HG03575 (cell line): Measurements from ENCODE around the gene SORL1.
A peak's percentile ranks its signal among the peaks of the same experiment; 100 is the strongest.

Experiments
- ATAC-seq: cut with Tn5 transposase; IDR thresholded peaks from one replicate; pipeline ENCODE4 v1.9.1; 2021; ENCODE audit not compliant: unreplicated experiment, insufficient number of reproducible peaks, low FRiP score; ENCODE audit errors: extremely low read depth

Gene SORL1

DNA sequence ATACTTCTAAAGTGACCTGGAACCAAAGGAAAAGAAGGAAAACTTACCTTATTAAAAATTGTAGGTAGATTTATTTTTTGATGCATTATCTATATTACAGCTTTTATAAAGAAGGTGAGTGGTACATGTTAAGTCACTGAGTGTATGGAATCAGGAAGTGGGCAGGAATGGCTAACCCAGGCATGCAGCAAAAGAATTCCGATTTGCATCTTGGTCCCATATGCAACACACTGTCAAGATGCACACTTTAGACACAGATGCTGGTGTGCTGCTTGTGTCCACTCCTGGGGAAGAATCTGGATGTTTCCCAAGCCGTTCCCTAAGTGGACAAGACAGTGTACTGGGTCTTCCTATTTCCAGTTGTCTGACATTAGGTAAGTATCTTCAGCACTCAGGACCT is 100.5 kb downstream of the SORL1 start:
- ATAC-seq = no peak

DNA sequence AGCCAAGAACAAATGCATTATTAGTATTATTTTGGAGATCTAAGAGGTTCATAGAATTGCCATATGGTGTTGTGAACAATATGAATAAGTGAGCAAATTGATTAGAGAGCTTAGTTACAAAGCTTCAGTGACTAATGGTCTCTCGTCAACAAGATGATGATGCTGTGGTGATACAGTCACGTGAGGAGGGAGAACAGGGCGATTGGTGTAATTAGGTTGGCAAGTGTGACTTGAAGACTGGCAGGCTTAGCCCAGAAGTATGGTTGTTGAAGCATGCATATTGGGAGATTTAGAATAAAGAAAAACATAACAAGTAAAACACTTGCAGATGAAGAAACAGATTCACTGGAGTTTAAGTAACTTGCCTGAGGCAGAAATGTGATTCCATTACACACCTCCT is 101.3 kb downstream of the SORL1 start:
- ATAC-seq = no peak

DNA sequence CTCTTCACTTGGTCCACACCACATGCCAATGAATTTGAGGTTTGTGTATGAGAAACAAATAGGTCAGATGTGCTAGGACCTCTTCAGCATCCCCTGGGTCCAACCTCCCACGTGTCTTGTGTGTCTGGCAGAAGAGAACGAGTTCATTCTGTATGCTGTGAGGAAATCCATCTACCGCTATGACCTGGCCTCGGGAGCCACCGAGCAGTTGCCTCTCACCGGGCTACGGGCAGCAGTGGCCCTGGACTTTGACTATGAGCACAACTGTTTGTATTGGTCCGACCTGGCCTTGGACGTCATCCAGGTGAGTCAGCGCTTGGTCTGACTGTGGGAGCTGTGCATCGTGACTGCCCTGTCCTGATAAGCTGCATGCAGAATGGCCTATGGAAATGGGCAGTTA is 101.7 kb downstream of the SORL1 start:
- no peak for ATAC-seq

DNA sequence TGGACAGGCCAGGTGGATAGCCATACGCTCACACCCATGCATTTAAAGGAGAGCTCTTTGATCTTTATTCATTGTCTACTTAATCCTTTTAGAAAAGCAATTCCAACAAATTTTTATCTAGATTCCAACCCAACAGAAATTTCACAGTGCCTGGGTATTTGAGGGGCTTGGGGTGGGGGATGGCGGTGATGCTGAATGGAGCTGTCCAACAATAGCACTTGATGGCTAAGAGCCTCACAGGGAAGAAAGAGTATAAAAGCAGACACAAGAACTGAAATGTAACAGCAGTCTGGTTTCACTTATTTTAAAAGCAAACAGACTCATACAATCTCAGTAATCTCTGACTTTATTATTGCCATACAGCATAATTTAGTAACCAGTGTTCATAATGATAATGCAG is 102.4 kb downstream of the SORL1 start:
- ATAC-seq = no peak

DNA sequence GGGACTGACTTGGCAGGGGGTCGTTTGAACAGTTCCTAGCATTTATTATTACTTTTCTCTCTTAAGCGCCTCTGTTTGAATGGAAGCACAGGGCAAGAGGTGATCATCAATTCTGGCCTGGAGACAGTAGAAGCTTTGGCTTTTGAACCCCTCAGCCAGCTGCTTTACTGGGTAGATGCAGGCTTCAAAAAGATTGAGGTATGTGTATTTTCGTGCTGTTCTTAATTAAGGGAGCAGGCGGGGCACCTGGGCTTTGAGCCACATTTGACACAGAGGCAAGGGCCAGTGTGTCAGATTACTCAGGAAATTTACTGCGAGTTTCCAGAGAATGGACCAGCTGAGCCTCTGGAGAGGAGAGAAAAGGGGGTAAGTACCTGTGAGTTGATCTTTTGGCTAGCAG is 103.0 kb downstream of the SORL1 start:
- ATAC-seq = no peak

DNA sequence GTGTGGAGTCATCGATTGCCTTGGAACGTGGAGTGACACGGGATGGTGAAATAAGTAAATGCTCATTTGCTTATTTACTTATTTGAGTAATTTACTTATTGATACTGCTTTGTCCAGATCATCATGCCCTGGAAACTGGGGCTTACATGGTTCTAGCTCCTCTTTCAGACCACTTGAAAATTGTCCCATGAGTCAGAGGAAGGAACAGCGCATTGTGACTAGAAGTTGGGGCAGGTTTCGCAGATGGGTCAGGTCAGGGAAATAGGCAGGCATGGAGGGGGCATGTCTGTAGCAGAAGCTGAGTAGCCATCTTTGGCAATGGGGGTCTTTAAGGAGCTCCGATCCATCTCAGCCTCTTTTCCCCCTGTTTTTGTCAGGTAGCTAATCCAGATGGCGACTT is 104.8 kb downstream of the SORL1 start:
- no peak for ATAC-seq

DNA sequence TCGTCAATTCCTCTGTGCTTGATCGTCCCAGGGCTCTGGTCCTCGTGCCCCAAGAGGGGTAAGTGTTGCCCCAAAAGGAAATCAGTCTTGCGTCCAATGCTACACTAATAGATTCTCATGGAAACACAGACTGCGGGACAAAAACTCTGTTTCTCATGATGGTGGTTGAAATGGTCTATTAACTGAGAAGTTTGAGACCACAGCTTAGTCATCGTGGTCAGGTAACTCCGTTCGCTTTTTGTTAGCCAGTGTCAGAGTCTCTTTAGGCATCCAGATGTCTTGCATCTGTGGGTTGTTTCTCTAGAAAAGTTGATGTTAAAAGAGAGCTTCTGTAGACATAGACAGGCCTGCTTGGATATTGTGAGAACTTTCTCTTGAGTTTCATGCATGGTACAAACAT is 105.2 kb downstream of the SORL1 start:
- ATAC-seq = peak; percentile 81

DNA sequence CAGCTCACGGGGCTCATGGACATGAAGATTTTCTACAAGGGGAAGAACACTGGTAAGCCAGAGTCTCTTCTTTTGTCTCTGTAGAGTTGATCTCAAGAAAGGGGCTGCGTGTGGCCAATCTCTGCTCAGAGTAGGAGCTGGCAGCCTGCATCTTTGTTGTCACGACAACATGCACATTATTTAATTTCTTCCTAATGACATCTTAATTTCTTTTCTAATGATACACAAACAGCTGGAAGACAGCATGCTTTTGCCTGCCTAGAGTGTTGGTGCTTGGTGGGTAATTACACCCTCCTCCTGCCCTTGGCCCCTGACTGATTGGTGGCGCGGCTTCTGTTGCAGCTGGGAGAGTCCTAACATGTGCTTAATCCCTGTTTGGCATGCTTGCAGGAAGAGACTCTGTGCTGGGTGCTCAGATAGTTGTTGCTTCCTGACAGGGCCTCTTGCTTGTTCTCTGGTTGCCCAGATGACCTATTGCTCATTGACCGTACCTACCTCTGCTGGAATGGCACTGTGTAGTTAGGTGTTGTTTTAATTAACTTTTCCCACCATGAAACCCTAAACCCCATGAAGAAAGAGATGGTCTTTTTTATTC is 107.6 kb downstream of the SORL1 start:
- no peak for ATAC-seq

DNA sequence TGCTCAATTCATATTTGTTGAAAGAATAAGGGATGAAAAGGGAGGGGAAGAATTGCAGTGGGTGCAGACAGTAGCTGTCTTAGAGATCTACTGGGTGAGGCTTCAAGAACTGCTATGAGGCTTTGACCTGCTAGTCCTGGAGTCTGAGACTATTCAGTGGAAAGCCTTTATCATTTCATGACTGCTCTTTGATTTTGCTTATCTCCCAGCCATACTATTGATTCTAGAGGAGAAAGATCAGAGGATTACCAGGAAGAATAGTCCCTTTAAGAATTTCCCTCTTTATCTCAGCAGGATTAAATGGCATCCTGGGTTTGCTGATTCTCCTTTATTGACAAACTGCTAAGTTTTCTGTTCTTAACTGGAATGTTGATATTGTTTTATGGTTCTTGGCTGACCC is 108.1 kb downstream of the SORL1 start:
- no peak for ATAC-seq

DNA sequence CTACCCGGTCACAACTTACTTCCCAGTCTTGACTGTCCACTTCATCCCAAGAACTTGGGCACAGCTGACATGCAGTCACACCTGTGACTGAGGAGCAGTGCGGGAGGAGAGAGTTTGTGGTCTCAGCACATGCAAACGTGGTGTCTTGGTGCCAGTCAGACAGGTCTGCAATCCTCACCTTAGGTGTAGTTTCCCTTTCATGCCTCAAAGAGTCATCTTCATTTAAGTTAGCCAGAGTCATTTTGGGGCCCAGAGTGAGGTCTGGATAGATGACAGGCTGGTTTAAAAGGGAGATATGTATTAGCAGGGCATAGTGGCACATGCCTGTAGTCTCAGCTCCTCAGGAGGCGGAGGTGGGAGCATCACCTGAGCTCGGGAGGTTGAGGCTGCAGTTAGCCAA is 109.1 kb downstream of the SORL1 start:
- no peak for ATAC-seq

DNA sequence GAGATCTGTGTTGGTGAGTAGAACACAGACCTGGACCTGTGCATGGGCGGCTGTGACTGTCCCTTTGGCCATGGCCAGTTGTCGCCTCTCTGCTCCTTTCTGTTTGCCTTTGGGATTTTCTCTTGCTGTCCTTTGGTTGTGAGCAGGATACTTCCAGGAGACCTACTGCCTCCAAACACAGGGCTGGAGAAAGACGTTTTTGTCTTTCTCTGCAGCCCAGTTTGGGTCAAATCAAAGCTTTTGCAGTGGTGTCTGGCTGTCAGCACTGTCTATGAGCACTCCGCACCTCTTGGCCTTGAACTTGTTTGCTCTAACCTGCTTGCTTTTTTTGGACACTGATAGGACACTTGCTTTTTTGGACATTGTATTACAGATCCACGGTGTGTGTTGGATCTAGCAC is 109.6 kb downstream of the SORL1 start:
- ATAC-seq = no peak

DNA sequence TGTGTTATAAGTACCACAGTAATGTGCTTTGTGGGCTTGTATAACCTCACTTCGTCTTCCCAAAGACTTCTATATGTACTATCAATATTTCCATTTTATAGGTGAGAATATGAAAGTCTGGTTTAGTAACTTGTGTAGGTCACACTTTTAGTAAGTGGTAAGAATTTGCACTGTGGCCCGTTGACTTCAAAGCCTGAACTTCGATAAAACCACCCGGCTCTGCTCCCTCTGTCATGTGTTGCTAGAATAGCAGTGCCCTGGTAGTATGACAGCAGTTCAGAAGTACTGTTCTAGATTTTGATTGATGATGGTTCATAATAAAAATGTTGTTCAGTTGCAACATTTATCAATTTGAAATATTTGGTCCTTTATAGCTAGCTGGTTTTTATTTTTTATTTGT is 110.9 kb downstream of the SORL1 start:
- no peak for ATAC-seq

DNA sequence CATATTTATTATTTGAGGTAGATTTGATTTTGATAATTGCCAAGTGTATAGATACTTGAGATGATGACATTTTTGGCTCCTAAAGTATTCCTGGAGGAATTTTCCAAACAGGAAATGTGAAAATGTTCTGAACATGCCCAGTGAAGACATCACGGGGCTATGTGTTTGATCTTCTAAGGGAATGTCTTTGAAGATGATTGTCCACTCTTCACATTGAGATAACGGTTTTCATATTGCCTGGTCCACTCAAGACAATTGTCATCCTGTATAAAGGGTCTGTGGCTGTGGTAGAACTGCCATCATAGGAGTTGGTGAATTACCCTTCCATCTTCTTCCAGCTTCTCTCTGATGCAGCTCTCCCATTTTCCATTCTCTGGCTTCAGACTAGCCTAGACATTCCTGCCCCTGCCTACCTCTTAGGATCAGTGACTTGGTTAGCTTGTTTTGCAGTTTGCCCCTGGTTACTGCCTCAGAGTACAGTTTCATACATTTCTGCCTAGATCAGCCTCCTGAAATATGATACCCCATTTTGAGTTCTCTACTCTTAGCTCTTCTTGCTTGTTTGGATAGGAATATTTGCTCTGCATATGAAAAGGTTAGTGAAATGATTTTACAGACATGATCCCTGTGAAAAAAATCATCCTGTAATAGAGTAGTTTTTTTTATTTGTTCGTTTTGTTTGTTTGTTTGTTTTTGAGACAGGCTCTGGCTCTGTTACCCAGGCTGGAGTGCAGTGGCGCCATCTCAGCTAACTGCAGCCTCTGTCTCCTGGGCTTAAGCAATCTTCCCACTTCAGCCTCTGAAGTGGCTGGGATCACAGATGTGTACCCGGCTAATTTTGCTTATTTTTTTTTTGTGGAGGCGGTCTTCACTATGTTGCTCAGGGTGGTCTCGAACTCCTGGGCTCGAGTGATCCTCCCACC is 112.0 kb downstream of the SORL1 start:
- ATAC-seq = no peak

DNA sequence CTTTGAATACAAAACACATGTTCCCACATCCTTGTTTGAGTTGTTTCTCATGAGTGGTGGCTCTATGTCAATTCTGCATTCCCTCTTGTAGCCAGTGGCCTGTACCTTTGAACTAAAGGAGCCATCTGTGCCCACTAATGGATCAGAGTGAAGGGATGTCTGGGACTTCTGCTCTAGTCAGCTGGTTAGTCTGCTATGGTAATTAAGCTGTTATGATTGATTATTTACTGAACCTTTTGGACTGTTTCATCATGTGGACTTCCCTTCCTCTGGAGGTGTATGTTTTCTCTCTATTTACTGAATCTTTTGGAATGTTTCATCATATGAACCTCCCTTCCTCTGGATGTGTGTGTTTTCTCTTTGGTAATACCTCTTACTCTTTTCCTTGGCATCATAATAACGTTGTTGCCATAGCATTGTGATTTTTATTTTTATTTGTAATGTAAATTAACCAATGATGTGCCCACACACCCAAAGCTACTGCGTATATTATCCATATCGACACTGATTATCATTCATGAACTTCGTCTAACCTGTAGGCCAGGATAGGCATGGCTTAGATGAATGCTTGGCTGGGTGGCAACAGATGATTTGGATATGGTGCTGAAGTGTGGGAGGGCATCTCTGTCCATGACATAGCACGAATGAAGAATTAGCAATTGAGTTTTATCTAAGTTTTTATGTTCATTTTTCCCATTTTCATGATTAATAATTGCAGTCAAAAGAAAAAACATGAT is 113.0 kb downstream of the SORL1 start:
- no peak for ATAC-seq

DNA sequence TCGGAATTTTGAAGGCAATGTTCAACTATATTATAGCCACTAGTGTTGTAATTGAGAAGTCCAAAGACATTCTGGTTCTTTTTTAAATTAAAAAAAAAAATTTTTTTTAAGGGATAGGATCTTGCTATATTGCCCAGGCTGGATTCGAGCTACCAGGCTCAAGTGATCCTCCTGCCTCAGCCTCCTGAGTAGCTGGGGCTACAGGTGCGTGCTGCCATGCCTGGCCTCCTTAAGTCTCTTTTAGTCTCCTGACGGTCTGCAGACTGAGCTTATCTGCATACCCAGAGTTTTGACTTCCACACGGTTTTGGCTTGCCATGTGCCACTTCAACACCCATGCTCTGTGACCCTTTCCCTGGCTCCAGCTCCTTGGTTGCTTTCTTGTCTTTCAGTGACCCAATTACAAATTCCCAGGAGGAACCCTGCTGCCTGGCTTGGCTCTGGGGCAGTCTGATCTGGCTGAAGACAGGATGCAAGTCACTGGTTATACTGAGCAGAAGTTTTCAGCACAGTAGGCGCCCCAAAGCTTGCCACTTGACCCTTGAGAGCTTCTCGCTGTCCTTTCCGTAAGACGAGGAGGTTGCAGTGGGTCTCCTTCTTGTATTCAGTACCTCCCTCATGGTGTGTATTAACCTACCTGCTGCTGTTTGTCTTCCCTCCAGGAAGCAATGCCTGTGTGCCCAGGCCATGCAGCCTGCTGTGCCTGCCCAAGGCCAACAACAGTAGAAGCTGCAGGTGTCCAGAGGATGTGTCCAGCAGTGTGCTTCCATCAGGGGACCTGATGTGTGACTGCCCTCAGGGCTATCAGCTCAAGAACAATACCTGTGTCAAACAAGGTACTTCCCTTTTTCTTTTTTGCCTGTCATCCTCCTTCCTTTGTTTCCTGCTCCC is 114.4 kb downstream of the SORL1 start:
- ATAC-seq = no peak

DNA sequence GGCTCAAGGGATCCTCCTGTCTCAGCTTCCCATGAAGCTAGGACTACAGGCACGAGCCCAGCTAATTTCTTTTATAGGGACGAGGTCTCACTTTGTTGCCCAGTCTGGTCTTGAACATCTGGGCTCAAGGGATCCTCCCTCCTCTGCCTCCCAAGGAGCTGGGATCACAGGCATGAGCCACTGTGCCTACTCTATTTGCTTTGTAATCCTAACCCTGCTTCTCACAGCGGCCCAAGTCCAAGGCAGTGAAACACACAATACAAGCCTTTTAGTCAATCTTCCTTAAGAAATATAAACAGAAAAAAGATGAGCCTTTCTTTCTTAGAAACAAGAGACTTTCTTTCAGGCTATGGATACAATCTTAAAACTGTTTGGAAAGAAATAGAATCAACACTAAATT is 115.9 kb downstream of the SORL1 start:
- no peak for ATAC-seq

DNA sequence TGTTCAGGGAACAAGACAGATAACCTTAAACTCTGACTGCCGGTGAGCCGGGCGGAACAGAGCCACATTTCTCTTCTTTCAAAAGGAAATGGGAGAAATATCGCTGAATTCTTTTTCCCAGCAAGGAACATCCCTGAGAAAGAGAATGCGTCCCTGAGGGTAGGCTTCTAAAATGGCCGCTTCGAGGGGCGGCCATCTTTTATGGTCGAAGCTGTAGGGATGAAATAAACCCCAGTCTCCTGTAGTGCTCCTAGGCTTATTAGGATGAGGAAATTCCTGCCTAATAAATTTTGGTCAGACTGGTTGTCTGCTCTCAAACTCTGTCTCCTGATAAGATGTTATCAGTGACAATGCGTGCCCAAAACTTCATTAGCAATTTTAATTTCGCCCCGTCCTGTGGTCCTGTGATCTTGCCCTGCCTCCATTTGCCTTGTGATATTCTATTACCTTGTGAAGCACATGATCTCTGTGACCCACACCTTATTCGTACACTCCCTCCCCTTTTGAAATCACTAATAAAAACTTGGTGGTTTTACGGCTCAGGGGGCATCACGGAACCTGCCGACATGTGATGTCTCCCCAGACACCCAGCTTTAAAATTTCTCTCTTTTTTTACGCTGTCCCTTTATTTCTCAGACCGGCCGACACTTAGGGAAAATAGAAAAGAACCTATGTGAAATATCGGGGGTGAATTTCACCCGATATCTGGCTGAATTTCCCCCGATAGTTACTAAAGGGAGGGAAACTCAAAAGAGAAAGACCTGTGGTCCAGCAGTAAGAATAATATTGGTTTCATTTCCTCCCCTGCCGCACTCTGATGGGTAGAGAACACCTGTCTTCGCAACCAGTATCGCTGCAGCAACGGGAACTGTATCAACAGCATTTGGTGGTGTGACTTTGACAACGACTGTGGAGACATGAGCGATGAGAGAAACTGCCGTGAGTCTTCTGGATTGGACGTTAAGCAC is 117.5 kb downstream of the SORL1 start:
- peak; percentile 95 for ATAC-seq

DNA sequence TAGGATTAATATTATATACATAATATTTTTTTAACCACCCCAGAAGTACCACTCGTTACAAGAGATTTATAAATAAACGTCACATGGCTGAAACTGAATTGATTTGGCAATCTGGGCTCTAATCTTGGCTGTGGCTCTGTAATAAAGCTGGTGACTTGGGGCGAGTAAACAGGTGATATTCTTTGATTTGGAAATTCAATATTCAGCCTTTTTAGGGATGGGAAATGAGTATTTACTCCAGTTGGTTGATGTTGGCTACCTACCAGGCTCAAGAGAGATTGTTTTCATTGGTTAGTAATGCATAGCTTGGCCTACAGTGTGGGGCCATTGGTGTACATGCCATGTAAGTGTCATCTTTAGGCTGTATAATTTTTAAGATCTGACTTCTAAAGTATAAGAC is 118.3 kb downstream of the SORL1 start:
- ATAC-seq = no peak
